K562 (cell line): ENCODE data around the gene UNC5B. TPM values are rescaled to one million over a fixed set of nuclear protein-coding genes. Genes with fewer than 3 reads are reported as not detected.
A peak's percentile ranks its signal among the peaks of the same experiment; 100 is the strongest.

ENCODE experiments used
- ATAC-seq: fragments of 200-7000 bp; cut with Tn5 transposase; 3 replicates; pipeline ENCODE4 v1.9.1; 2020; ENCODE audit warnings: moderate library complexity
- BruUV-seq: library from RNA; stranded (reverse); fragments of 400-500 nt; replicated peaks from 2 replicates; lab custom pipeline; 2021; lab: Mats Ljungman, UMichigan
- CTCF ChIA-PET: fragments of 300-600 bp; formaldehyde crosslinking; extraction: SDS; loops from one replicate; lab custom pipeline; 2021; ENCODE audit warnings: low intra/inter-chr PET ratio; lab: Yijun Ruan, JAX
- POLR2A ChIA-PET: fragments of 300-600, 350-650 bp; sonication (Branson Sonifier 250); formaldehyde crosslinking; extraction: SDS; loops from one replicate; lab custom pipeline; 2021; ENCODE audit warnings: antibody characterized with exemption, inconsistent platforms; lab: Yijun Ruan, JAX
- DNase-seq, 4 experiments: peaks; one replicate each; pipeline versions ENCODE4 v3.0.0 to v3.0.0-alpha.2; 2011 to 2018; ENCODE audit warnings: low spot score in 3 of 4, mixed read lengths in 3 of 4; ENCODE audit errors: extremely low read depth in 1 of 4
- FAIRE-seq: peaks from 2 replicates; lab custom pipeline; 2011; peaks lifted over from hg19 to GRCh38; lab: Jason Lieb, UNC
- H2AFZ ChIP-seq: 2 replicates; pipeline ENCODE4 v1.6.0; 2011; ENCODE audit warnings: low read depth, low read length, control low read depth, inconsistent platforms
- H3K27ac ChIP-seq: fragments of 200-600 bp; 3 replicates; pipeline ENCODE4 v1.8.0; 2011; ENCODE audit warnings: low read depth, mild to moderate bottlenecking, control low read depth, inconsistent platforms, low read length, moderate library complexity, mixed read lengths; ENCODE audit errors: extremely low read depth
- H3K27me3 ChIP-seq, 2 experiments: fragments of 300-600 bp in 1 of 2; 2 replicates in 1 of 2; 3 replicates in 1 of 2; pipeline versions ENCODE4 v1.6.0 to v1.8.0; 2011; ENCODE audit warnings: inconsistent platforms in 2 of 2, low read length in 2 of 2, mild to moderate bottlenecking in 1 of 2, mixed read lengths in 1 of 2, moderate library complexity in 1 of 2; ENCODE audit not compliant: control insufficient read depth in 2 of 2, insufficient read depth in 2 of 2
- H3K36me3 ChIP-seq: fragments of 300-600 bp; 3 replicates; pipeline ENCODE4 v1.8.0; 2011; ENCODE audit warnings: mild to moderate bottlenecking, low read length, inconsistent platforms; ENCODE audit not compliant: control insufficient read depth, insufficient read depth
- H3K4me1 ChIP-seq, 2 experiments: fragments of 200-600 bp in 1 of 2; replicated peaks in 1 of 2; 2 replicates in 1 of 2; 3 replicates in 1 of 2; pipeline versions ENCODE4 v1.5.1 to v1.8.0; 2011; ENCODE audit warnings: inconsistent platforms in 2 of 2, low read length in 2 of 2, mild to moderate bottlenecking in 1 of 2, mixed read lengths in 1 of 2, moderate library complexity in 1 of 2; ENCODE audit not compliant: control insufficient read depth in 2 of 2, insufficient read depth in 2 of 2
- H3K4me2 ChIP-seq: 2 replicates; pipeline ENCODE4 v1.6.1; 2011; ENCODE audit warnings: low read length, control low read depth, inconsistent platforms, mixed read lengths; ENCODE audit not compliant: insufficient read depth
- H3K4me3 ChIP-seq: fragments of 200-600 bp; sonication (generic), shearing (Covaris generic); 2 replicates; pipeline ENCODE4 v1.5.1; 2016; ENCODE audit warnings: control low read depth, inconsistent platforms
- H3K79me2 ChIP-seq: fragments of 200-600 bp; 3 replicates; pipeline ENCODE4 v1.8.0; 2011; ENCODE audit warnings: low read length, inconsistent platforms; ENCODE audit not compliant: control insufficient read depth, insufficient read depth
- H3K9ac ChIP-seq, 2 experiments: 2 replicates each; pipeline versions ENCODE4 v1.6.0 to v1.6.1; 2011; ENCODE audit warnings: low read depth in 2 of 2, low read length in 2 of 2, control low read depth in 1 of 2, inconsistent platforms in 1 of 2, mild to moderate bottlenecking in 1 of 2, mixed read lengths in 1 of 2; ENCODE audit not compliant: insufficient read depth in 1 of 2
- H3K9me1 ChIP-seq: one replicate; pipeline ENCODE4 v1.6.0; 2011; ENCODE audit warnings: inconsistent platforms, mild to moderate bottlenecking, low read length, moderate library complexity; ENCODE audit not compliant: control insufficient read depth, insufficient read depth
- H3K9me3 ChIP-seq: replicated peaks from 2 replicates; pipeline ENCODE4 v1.5.1; 2011; ENCODE audit warnings: low read depth, low read length, inconsistent platforms; ENCODE audit not compliant: control insufficient read depth, insufficient read depth
- H4K20me1 ChIP-seq: replicated peaks from 2 replicates; pipeline ENCODE4 v1.6.1; 2011; ENCODE audit warnings: low read length, inconsistent platforms, mixed read lengths; ENCODE audit not compliant: control insufficient read depth, insufficient read depth
- MEIS2 ChIP-seq: fragments of 450-650 bp; IDR thresholded peaks from 2 replicates; pipeline ENCODE4 v1.6.1; 2014; ENCODE audit warnings: mild to moderate bottlenecking; ENCODE audit not compliant: partially characterized antibody
- PTTG1 ChIP-seq: fragments of 450-650 bp; IDR thresholded peaks from 2 replicates; pipeline ENCODE4 v1.6.1; 2016; ENCODE audit warnings: low read depth, mild to moderate bottlenecking, missing genetic modification characterization, missing compliant biosample characterization
- WGBS: fragments of 100-300 bp; shearing (Covaris generic); methylation state at CpG from one replicate; pipeline ENCODE4 v1.1.6; 2016; ENCODE audit warnings: low coverage, mixed read lengths; ENCODE audit not compliant: insufficient coverage; ENCODE audit errors: missing lambda C conversion rate; 5-methylcytosine and 5-hydroxymethylcytosine counted together
- in situ Hi-C: fragments of 300-500 bp; cut with MboI; formaldehyde crosslinking; loops from 4 replicates; pipeline ENCODE4 v1.15.0; 2018; ENCODE audit warnings: inconsistent platforms, mixed read lengths
- intact Hi-C: fragments of 100-400 bp; cut with micrococcal nuclease; formaldehyde crosslinking; loops from 2 replicates; pipeline ENCODE4 v1.14.2; 2022
- polyA plus RNA-seq, 8 experiments: library from polyadenylated mRNA; depleted of rRNA in 4 of 8; stranded (reverse) in 5 of 8; unstranded in 3 of 8; fragments of >200 nt; fragmentation: Nextera tagmentation in 2 of 8; fragmentation: Illumina TruSeq in 1 of 8; extraction: Ambion mirVana in 2 of 8; extraction: Trizol in 1 of 8; gene quantifications; 2 replicates each; pipeline versions ENCODE4 v1.2.1 to v1.2.3, GENCODE V29; 2011 to 2014; ENCODE audit warnings: inconsistent platforms in 1 of 8, missing spikeins in 1 of 8
- total RNA-seq, 7 experiments: library from RNA; depleted of rRNA in 6 of 7; stranded (reverse); fragments of >200 nt in 6 of 7; fragmentation: Illumina TruSeq in 2 of 7; extraction: Trizol in 2 of 7; gene quantifications; 2 replicates each; pipeline versions ENCODE4 v1.2.1 to v1.2.3, GENCODE V29; 2011 to 2021; ENCODE audit warnings: low replicate concordance in 1 of 7
- TF ChIP-seq, protein P1 (sequence below), 2 experiments: IDR thresholded peaks in 1 of 2; conservative IDR thresholded peaks in 1 of 2; 2 replicates each; pipeline ENCODE4 v1.6.1; 2016; ENCODE audit warnings: low read depth in 2 of 2, mild to moderate bottlenecking in 1 of 2, missing compliant biosample characterization in 1 of 2, missing genetic modification characterization in 1 of 2, moderate library complexity in 1 of 2
- TF ChIP-seq, protein P2 (sequence below): fragments of 450-650 bp; IDR thresholded peaks from 2 replicates; pipeline ENCODE4 v1.6.1; 2016

Gene UNC5B
- total and polyA plus RNA-seq, 9 of the 15 experiments (the other 6 are each of a cell fraction or from before 2014, with no cell fraction given) = 0.10 to 8.4 (median 2.1) TPM

DNA sequence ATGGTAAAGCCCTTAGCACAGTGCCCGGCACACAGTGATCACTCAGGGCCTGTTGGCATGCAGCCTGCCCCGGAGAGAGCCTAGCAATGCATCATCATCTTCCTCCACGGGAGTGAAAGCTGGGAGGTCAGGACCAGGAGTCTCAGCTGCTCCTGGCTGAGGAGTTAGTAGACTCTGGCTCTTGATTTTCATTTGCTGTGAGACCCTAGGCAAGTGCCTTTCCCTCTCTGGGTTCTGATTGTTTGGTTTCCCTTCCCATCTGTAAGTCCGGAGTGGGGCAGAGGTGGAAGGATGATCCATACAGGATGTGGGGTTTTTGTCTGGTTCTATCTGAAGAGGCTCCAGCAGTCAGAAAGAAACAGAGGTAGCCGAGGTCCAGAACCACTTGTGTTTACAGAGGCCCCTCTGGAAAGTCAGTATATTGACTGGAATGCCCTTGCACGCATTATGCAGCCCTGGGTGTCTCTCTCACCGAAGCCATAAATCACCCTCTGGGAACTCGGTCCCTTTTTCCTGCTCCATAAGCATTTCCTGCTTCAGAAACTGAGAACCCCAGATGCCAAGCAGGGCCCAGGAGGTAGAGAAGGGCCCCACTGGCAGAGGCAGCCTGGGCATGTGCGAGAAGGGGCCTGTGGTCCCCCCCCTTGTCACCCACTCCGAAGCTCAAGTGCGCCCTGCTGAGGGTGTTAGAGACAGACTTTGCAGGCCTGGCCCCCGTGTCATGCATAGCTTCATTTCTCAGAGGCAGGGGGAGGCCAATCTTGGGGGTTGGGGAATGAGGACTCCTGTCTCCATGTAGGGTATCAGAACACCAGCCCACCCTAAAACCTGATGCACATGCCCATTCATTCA, 8.5 kb downstream of the UNC5B start:
- Histone ChIP-seq H3K4me2 (no peak overlapping the region), H4K20me1 (peaks cover 42% of the 10 kb centered on the region), H3K27me3 (peaks cover 0 to 28% of the 10 kb centered on the region in 2 experiments; a peak in 3 of 5 replicates), H3K4me3 (no peak overlapping the region), H3K9me1 (no peaks in the 10 kb centered on the region), H3K36me3 (no peaks in the 10 kb centered on the region), H3K79me2 (no peaks in the 10 kb centered on the region), H3K27ac (no peak overlapping the region), H3K4me1 (peaks cover 15 to 19% of the 10 kb centered on the region in 2 experiments), H3K9me3 (no peaks in the 10 kb centered on the region), H2AFZ (no peak overlapping the region), H3K9ac (no peak overlapping the region)
- in situ Hi-C loops = no loop called here
- WGBS = 22% methylated on average over 12 of the region's 12 CpGs
- TF ChIP-seq PTTG1 (tag) (no peak), MEIS2 (peak; percentile 51)
- TF ChIP-seq, protein P1, sequence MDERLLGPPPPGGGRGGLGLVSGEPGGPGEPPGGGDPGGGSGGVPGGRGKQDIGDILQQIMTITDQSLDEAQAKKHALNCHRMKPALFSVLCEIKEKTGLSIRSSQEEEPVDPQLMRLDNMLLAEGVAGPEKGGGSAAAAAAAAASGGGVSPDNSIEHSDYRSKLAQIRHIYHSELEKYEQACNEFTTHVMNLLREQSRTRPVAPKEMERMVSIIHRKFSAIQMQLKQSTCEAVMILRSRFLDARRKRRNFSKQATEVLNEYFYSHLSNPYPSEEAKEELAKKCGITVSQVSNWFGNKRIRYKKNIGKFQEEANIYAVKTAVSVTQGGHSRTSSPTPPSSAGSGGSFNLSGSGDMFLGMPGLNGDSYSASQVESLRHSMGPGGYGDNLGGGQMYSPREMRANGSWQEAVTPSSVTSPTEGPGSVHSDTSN (CRISPR knock-in tag; IDR thresholded peaks at IDR 0.05; ENCODE audit: low read depth) = no peak
- TF ChIP-seq, protein P1 (tag; conservative IDR thresholded peaks at IDR 0.05; ENCODE audit: low read depth) = peak; percentile 35; the same call in 1 of the 2 replicates
- TF ChIP-seq, protein P2, sequence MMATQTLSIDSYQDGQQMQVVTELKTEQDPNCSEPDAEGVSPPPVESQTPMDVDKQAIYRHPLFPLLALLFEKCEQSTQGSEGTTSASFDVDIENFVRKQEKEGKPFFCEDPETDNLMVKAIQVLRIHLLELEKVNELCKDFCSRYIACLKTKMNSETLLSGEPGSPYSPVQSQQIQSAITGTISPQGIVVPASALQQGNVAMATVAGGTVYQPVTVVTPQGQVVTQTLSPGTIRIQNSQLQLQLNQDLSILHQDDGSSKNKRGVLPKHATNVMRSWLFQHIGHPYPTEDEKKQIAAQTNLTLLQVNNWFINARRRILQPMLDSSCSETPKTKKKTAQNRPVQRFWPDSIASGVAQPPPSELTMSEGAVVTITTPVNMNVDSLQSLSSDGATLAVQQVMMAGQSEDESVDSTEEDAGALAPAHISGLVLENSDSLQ = peak; percentile 65
- CTCF ChIA-PET = no interaction called here
- no peak for DNase-seq
- no peak for FAIRE-seq
- intact Hi-C loops = no loop called here
- ATAC-seq = no peak
- POLR2A ChIA-PET = interaction anchor here (0.7 to 1.6 kb wide), 7 partner anchors 12 to 63 kb away, joined by 3 to 5 read pairs (median 3); no protein-coding TSS in a partner anchor
- no TSS peak for BruUV-seq
